Myocyte (in vitro differentiated cells): ENCODE measurements around the gene GRSF1. TPM values are rescaled to one million over a fixed set of nuclear protein-coding genes. Genes with fewer than 3 reads are reported as not detected.
"Not testable (repeated sequence)": the region's sequence is repeated elsewhere in the genome, so short reads cannot be mapped to it uniquely, and the experiment has no call there.

ENCODE experiments used
- DNase-seq: peaks from one replicate; pipeline ENCODE4 v3.0.0-alpha.2; 2012; ENCODE audit warnings: low read depth
- total RNA-seq: library from RNA; depleted of rRNA; stranded (reverse); fragments of >200 nt; gene quantifications from 2 replicates; pipeline ENCODE4 v1.2.3, GENCODE V29; 2014

The GRSF1 gene
- total RNA-seq, 1 donor from 2014 or later = 204 TPM

- no peak for DNase-seq
Observed at GRCh38 chr4:70836081-70836480, 3.6 kb downstream of the GRSF1 start.

- DNase-seq = no peak
Observed at GRCh38 chr4:70833675-70834074, 6.0 kb downstream of the GRSF1 start.

- DNase-seq = no peak
Observed at GRCh38 chr4:70831293-70831692, 8.4 kb downstream of the GRSF1 start.

- DNase-seq = no peak
Observed at GRCh38 chr4:70830054-70830453, 9.6 kb downstream of the GRSF1 start.

- peak; percentile 87 for DNase-seq
Observed at GRCh38 chr4:70829492-70829891, 10.2 kb downstream of the GRSF1 start.

- DNase-seq = no peak
Observed at GRCh38 chr4:70829015-70829414, 10.7 kb downstream of the GRSF1 start.

GRCh38 chr4:70818921-70819320, 20.8 kb downstream of the GRSF1 start:
- no peak for DNase-seq

DNA sequence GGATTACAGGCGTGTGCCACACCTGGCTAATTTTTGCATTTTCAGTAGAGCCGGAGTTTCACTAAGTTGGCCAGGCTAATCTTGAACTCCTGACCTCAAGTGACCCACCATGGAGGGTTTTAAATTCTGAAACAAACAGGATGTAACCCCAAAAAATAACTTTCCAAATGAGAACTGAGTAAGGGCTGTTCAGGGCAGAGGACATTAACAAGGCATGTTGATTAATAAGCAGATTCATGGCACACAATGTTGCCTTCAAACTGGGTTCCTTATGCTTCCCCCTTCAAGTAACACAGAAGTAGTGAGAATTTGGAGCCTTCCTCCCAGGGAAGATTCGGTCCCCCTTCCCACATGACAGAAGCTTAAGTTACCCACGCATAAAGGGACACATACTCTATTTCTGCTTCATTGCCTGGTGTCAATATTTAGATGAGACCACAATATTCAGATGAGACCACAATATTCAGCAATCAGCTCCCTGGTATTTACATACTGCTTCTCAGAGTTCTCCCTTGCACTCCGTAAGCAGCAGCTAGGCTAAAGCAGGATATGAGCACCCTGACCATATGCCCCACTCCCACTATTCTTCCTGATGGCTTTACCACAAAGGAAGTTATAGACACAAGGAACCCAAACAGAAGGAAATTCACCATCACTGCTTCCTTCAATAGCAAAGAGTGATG, 21.4 kb downstream of the GRSF1 start:
- DNase-seq = peak; percentile 33

- no peak for DNase-seq
Observed at GRCh38 chr4:70816894-70817293, 22.8 kb downstream of the GRSF1 start.

DNA sequence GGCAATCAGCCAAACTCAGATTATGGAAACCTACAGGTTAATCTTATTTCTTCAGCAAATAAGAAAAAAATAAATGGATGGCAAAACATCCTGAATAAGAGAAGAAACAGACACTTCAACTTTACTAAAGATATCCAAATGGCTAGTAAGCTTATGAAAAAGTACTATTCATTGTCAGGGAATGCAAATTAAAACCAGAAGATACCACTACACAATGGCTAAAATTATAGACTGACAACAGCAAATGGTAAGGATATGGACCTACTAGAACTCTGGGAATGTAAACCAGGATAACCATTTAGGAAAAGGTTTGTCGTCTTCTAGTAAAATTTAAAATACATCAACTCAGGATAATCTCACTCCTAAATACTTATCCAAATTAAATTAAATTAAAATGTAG, 24.3 kb downstream of the GRSF1 start:
- peak; percentile 35 for DNase-seq

- no peak for DNase-seq
Observed at GRCh38 chr4:70808151-70808550, 31.5 kb downstream of the GRSF1 start.

DNA sequence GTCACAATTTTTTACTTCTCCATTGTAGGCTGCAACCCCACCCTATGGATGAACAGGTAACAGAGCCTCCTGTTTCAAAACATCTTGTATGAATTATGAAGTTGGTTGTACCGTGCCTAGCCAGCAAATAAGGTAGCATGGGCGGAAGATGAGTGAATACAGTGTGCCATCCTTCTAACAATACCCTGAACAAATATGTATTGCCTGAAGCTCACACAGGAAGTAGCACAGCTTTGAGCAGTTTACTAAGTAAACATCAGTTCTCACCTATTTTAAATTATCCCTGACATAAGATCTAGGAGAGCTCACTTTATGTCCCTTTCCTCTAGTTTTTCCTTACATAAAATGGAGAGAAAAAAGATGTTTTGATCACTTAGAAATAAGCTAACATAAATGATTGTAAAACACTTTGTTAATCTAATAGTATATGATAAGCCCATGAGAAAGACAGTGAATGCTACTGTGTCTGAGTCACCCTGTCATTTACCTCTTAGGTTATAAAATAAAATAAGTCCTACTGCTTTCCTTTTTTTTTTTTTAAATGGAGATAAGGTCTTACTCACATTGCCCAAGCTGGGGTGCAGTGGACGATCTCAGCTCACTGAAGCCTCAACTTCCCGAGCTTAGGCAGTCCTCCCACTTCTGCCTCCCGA, 36.6 kb downstream of the GRSF1 start:
- DNase-seq = no peak

DNA sequence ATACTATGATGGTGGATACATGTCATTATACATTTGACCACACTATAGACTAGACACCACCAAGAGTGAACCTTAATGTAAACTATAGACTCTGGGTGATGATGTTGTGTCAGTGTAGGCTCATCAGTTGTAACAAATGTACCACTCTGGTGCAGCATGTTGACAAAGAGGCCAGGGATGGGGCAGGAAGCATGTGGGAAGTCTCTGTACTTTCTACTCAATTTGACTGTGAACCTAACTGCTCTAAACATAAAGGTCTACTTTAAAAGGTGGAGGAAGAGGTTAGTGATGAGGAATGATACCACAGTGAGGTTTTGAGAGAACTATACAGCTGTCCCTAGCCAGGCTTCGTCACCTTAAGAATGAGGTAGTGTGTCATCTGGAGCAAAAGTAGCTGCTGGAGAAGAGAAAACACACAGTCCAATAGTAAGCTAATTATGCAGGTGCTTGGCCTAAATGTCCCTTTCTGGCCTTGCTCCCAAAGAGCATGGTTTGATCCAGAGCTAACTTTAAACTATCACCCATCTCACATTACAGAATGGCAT, 38.4 kb downstream of the GRSF1 start:
- DNase-seq = peak; percentile 10

- DNase-seq = no peak
Observed at GRCh38 chr4:70793626-70794025, 46.1 kb downstream of the GRSF1 start.

DNA sequence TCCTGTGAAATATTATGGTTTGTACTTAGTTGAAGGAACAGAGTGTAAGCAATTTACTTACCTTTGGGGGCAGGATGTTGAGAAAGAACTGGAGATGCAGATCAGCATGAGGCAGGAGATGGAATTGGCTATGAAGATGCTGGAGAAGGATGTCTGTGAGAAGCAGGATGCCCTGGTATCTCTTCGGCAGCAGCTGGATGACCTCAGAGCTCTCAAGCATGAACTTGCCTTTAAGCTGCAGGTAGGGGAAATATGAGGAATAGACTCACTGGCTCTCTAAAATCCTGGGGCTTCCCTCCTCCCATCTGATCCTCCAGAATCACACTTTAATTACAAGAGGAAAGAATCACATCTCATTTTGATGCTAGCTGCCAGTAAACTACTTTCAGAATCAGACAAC, 51.0 kb downstream of the GRSF1 start:
- DNase-seq = no peak

GRCh38 chr4:70787496-70787895, 52.2 kb downstream of the GRSF1 start:
- DNase-seq = no peak

- DNase-seq = peak; percentile 7
Observed at GRCh38 chr4:70783096-70783495, 56.6 kb downstream of the GRSF1 start.

- DNase-seq = no peak
Observed at GRCh38 chr4:70778888-70779422, 60.7 kb downstream of the GRSF1 start.

GRCh38 chr4:70772929-70773555, 66.6 kb downstream of the GRSF1 start:
- DNase-seq = no peak

- not testable (repeated sequence) for DNase-seq
Observed at GRCh38 chr4:70769396-70769795, 70.3 kb downstream of the GRSF1 start.

DNA sequence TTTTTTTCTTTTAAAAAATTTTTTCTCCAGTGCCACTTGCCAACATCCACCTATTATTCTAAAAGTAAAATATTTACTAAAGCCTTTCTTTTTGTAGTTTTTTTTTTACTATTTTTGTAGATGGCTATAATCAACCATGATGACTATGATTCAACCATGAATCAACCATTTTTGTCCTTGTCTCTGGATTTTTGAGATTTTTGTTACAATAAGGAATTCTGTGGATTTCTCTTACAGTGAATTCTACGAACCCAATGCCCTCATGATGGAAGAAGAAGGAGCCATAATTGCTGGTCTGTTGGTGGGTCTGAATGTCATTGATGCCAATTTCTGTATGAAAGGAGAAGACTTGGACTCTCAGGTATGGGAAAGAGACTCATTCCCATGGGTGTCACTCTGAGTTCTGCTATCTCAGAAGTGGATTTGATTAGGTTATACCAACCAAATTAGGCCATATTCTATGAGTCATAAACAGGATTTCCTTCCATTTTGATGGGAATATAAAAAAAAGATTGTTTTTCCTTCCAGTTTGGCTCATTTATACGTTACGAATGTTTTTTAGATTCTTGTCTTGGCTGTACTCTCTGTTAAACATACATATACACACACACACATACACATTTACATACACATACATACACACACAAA, 71.3 kb downstream of the GRSF1 start:
- DNase-seq = no peak
